Measurements from ENCODE around the gene XRN1. TPM values are rescaled to one million over a fixed set of nuclear protein-coding genes. Genes with fewer than 3 reads are reported as not detected.
"Not testable (repeated sequence)": the region's sequence is repeated elsewhere in the genome, so short reads cannot be mapped to it uniquely, and the experiment has no call there.

The XRN1 gene
- total RNA-seq = 56.1 and 61.8 TPM in 2 replicates

- peak; percentile 81 for DNase-seq (ENCODE audit: low read depth, low spot score)
Measured at GRCh38 chr3:142447852-142448823, at the start of gene XRN1. XRN1 (minus strand) TSS chr3:142448037; CDS start chr3:142447944, 93 bp downstream.

- no peak for DNase-seq (ENCODE audit: low read depth, low spot score)
Measured at GRCh38 chr3:142495103-142495502, 47.3 kb upstream of the XRN1 start.

- DNase-seq (ENCODE audit: low read depth, low spot score) = no peak
Measured at GRCh38 chr3:142492184-142492583, 44.3 kb upstream of the XRN1 start.

- no peak for DNase-seq (ENCODE audit: low read depth, low spot score)
Measured at GRCh38 chr3:142489572-142490323, 41.9 kb upstream of the XRN1 start.

GRCh38 chr3:142484912-142485435 is 37.1 kb upstream of the XRN1 start:
- DNase-seq (ENCODE audit: low read depth, low spot score) = no peak

- DNase-seq (ENCODE audit: low read depth, low spot score) = no peak
Measured at GRCh38 chr3:142481196-142481595, 33.4 kb upstream of the XRN1 start.

- no peak for DNase-seq (ENCODE audit: low read depth, low spot score)
Measured at GRCh38 chr3:142470826-142471225, 23.0 kb upstream of the XRN1 start.

- no peak for DNase-seq (ENCODE audit: low read depth, low spot score)
Measured at GRCh38 chr3:142468456-142468855, 20.6 kb upstream of the XRN1 start.

GRCh38 chr3:142467768-142468167 is 19.9 kb upstream of the XRN1 start:
- DNase-seq (ENCODE audit: low read depth, low spot score) = no peak

- no peak for DNase-seq (ENCODE audit: low read depth, low spot score)
Measured at GRCh38 chr3:142460689-142461088, 12.9 kb upstream of the XRN1 start.

GRCh38 chr3:142459929-142460328 is 12.1 kb upstream of the XRN1 start:
- no peak for DNase-seq (ENCODE audit: low read depth, low spot score)

GRCh38 chr3:142459096-142459495 is 11.3 kb upstream of the XRN1 start:
- no peak for DNase-seq (ENCODE audit: low read depth, low spot score)

GRCh38 chr3:142450881-142451280 is 3.0 kb upstream of the XRN1 start:
- no peak for DNase-seq (ENCODE audit: low read depth, low spot score)

- no peak for DNase-seq (ENCODE audit: low read depth, low spot score)
Measured at GRCh38 chr3:142450189-142450588, 2.4 kb upstream of the XRN1 start.

GRCh38 chr3:142447301-142447851 is 461 bp downstream of the XRN1 start:
- no peak for DNase-seq (ENCODE audit: low read depth, low spot score)

GRCh38 chr3:142445816-142446254 is 2.0 kb downstream of the XRN1 start:
- no peak for DNase-seq (ENCODE audit: low read depth, low spot score)

GRCh38 chr3:142444343-142444742 is 3.5 kb downstream of the XRN1 start:
- DNase-seq (ENCODE audit: low read depth, low spot score) = no peak

GRCh38 chr3:142443060-142443459 is 4.8 kb downstream of the XRN1 start:
- DNase-seq (ENCODE audit: low read depth, low spot score) = not testable (repeated sequence)

- not testable (repeated sequence) for DNase-seq (ENCODE audit: low read depth, low spot score)
Measured at GRCh38 chr3:142439499-142440220, 8.2 kb downstream of the XRN1 start.

- DNase-seq (ENCODE audit: low read depth, low spot score) = not testable (repeated sequence)
Measured at GRCh38 chr3:142438096-142438495, 9.7 kb downstream of the XRN1 start.

Measured in pulmonary artery endothelial cell (primary cell).